Ovary (tissue), 9 donors: ENCODE data around the gene GPR85. TPM values are rescaled to one million over a fixed set of nuclear protein-coding genes. Genes with fewer than 3 reads are reported as not detected.

Experiments used
- DNase-seq, 5 donors: peaks; one replicate each; pipeline ENCODE4 v3.0.0-alpha.2; 2019 to 2020
- H3K27ac ChIP-seq, 2 donors: fragments of 200-600 bp; one replicate each; pipeline versions ENCODE4 v1.5.1 to v1.8.0; 2019 to 2022
- H3K27me3 ChIP-seq: fragments of 200-600 bp; one replicate; pipeline ENCODE4 v1.8.0; 2022
- H3K36me3 ChIP-seq: fragments of 200-600 bp; sonication (generic); one replicate; pipeline ENCODE4 v1.5.1; 2019
- H3K4me1 ChIP-seq: one replicate; pipeline ENCODE4 v1.8.1; 2013; ENCODE audit warnings: mild to moderate bottlenecking, moderate library complexity; ENCODE audit not compliant: insufficient read depth
- H3K4me3 ChIP-seq: fragments of 200-600 bp; sonication (generic); one replicate; pipeline ENCODE4 v1.5.1; 2017
- H3K9me3 ChIP-seq, 2 donors: fragments of 200-600 bp in 1 of 2; sonication (generic) in 1 of 2; one replicate each; pipeline versions ENCODE4 v1.5.1 to v1.8.1; 2013 to 2019; ENCODE audit warnings: mild to moderate bottlenecking in 1 of 2, moderate library complexity in 1 of 2
- CTCF ChIP-seq, 3 donors: fragments of 450-650 bp in 2 of 3; fragments of 200-600 bp in 1 of 3; IDR thresholded peaks; one replicate each; pipeline versions ENCODE4 v1.5.1 to v1.8.0; 2016 to 2022; ENCODE audit warnings: antibody characterized with exemption in 3 of 3, mild to moderate bottlenecking in 1 of 3
- EP300 ChIP-seq: sonication (generic); formaldehyde crosslinking; IDR thresholded peaks from one replicate; pipeline ENCODE4 v1.6.1; 2017; ENCODE audit warnings: antibody characterized with exemption
- POLR2A ChIP-seq: fragments of 450-650 bp; IDR thresholded peaks from one replicate; pipeline ENCODE4 v1.6.1; 2017; ENCODE audit warnings: antibody characterized with exemption, mild to moderate bottlenecking, moderate library complexity
- WGBS, 3 donors: extraction: QIAGEN DNeasy Blood & Tissue Kit in 1 of 3; methylation state at CpG; one replicate each; pipeline versions ENCODE4 v1.1.5 to v1.1.7; 2013 to 2017; 5-methylcytosine and 5-hydroxymethylcytosine counted together
- intact Hi-C, 4 donors: fragments of 100-400 bp; cut with DNase I; formaldehyde crosslinking; loops; one replicate each; pipeline versions ENCODE4 v1.11.0 to v1.15.1; 2022 to 2023
- polyA plus RNA-seq, 2 donors: library from polyadenylated mRNA; stranded (reverse); fragments of 200-250 nt in 1 of 2; fragments of 350-450 nt in 1 of 2; fragmentation: Illumina TruSeq in 1 of 2; extraction: RNeasy Lipid Tissue Mini Kit (QIAGEN cat#74804) in 1 of 2; gene quantifications; one replicate each; pipeline ENCODE4 v1.2.3, GENCODE V29; 2013 to 2014
- total RNA-seq, 7 donors: library from RNA; depleted of rRNA in 2 of 7; stranded (reverse); fragments of >200 nt in 2 of 7; fragmentation: NEBNext Ultra II Directional in 3 of 7; extraction: Animal tissue kit (Norgen Biotek cat#: 25700) in 3 of 7; gene quantifications; one replicate each; pipeline versions ENCODE4 v1.1.0 to v1.2.4, GENCODE V29; 2016 to 2023
- donor health status: DM: no; HTN: no; CAD: no; lungs with moderate emphysema.
- donor health status: DM: no; HTN: no; CAD: no.
- donor health status: Bipolar disorder and iron deficiency.
- donor health status: DM: yes; HTN: yes; CAD: no.
- donor health status: DM: no; HTN: no; CAD: no.
- donor health status: DM: yes; HTN: yes; CAD: no.

Gene GPR85
- total and polyA plus RNA-seq, 9 donors: 0.08 to 1.1 (median 0.38) TPM; not detected in 1

DNA sequence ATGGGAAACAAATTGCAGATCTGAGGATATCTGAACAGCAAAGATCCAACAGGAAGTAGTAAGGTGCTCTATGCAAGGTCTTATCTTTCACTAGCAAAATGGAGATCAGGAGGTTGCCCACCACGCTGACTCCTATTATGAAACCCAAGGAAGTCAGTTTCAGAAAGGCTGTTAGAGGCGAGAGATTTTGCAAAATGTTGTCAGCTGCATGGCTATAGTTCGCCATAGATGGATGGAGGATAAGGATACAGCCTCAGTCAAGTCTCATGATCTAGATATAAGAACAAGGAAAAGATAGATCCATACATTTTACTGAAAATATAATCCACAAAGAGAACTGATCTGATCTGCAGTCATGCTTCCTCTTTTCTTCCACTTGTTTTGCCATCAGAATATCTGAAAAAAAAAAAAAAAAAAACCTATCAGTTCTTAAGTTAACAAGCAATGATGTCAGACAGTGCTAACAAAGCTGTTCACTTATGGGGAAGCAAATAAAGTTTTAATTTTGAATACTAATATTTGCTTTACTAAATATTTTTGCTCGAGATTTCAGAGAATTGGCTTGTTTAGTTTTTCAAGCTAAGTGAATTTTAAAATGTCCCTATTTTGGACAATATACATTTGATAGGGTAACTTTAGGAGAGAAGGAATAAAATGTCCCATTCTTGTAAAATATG lies 2.0 kb downstream of the GPR85 start:
- H3K27me3 ChIP-seq: no peaks in the 10 kb centered on the region
- intact Hi-C loops: no loop called here
- peaks cover 2% of the 10 kb centered on the region for H3K4me1 ChIP-seq
- H3K4me3 ChIP-seq: no peak overlapping the region
- 82 to 88% (median 87%) methylated on average over 4 of the region's 4 CpGs for WGBS, 3 donors
- H3K9me3 ChIP-seq: no peaks in the 10 kb centered on the region
- H3K36me3 ChIP-seq: no peaks in the 10 kb centered on the region
- no peak for DNase-seq
- no peak for TF ChIP-seq CTCF (IDR thresholded peaks at IDR 0.05)
- no peak for TF ChIP-seq EP300
- TF ChIP-seq POLR2A: no peak
- no peak overlapping the region for H3K27ac ChIP-seq

DNA sequence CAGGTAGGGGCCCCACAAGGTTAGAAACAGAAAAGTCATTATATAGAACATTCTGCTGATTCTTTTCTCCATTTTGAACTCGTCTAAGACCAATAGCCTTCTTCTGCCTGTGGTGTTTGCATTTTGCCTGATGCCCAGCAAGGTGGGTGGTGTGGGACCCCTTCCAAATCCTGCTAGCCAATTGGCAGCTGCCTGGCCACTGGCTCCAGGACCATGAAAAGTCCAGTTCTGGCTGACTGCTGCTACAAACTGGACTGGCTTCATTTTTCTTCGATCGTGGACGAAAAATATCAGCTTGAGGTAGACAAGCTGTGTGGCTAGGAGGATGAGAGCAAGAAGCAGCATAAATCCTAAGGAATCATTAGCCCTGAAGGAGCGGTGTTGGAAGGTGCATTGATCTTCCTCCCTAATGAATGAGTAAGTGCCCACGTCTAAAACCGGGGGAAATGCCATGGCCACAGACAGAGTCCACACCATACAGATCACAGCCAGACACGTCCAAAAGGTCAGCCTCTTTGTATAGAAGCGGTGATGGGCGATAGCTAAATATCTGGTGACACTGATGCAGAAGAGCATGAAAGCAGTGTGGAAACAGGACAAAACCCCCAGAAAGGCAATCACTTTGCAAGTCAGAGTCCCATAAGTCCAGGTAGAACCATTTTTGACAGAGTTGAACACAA lies 2.7 kb downstream of the GPR85 start:
- Histone ChIP-seq H3K27ac (no peak overlapping the region), H3K36me3 (no peaks in the 10 kb centered on the region), H3K4me1 (peaks cover 2% of the 10 kb centered on the region), H3K4me3 (no peak overlapping the region), H3K9me3 (no peaks in the 10 kb centered on the region), H3K27me3 (no peaks in the 10 kb centered on the region)
- DNase-seq: no peak
- WGBS, 3 donors: 79 to 84% (median 83%) methylated on average over 10 of the region's 10 CpGs
- intact Hi-C loops: no loop called here
- TF ChIP-seq EP300 (no peak), POLR2A (no peak), CTCF (IDR thresholded peaks at IDR 0.05) (no peak)

DNA sequence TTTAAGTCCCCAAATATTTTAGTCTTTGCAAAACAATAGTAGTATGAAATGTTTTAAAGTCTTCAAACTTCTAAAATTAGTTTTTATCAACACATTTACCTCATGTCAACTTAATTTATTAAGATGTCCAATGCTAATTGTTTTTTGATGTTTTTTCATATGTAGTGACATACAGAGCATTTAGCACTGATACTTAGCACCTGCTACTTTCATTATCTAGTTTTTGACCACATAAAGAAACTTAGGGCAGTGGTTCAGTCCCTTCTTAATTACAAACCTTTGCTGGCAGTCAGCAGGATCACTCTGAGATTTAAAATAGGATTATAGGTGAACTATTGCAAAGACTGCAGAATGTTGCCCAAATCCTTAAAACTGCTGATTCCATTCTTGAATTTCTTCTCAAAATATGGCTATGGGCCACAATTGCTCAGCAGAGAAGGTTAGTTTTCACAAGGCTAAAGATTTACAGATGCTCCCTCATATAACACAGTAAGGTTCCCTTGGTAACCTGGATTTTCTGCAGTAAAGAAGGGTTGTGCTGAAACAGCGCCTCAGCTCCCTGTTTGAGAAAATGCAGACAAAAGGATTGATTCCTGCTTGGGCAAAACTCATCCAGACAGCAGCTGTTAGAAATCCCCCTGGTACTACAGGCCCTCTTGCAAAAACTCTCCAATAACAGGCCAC lies 3.4 kb downstream of the GPR85 start:
- DNase-seq: no peak
- no peaks in the 10 kb centered on the region for H3K36me3 ChIP-seq
- H3K4me3 ChIP-seq: no peak overlapping the region
- 60 to 75% (median 60%) methylated on average over 1 of the region's 1 CpG for WGBS, 3 donors
- H3K27me3 ChIP-seq: no peaks in the 10 kb centered on the region
- intact Hi-C loops: no loop called here
- H3K27ac ChIP-seq: no peak overlapping the region
- H3K9me3 ChIP-seq: no peaks in the 10 kb centered on the region
- no peak for TF ChIP-seq CTCF (IDR thresholded peaks at IDR 0.05)
- TF ChIP-seq EP300: no peak
- no peak for TF ChIP-seq POLR2A
- H3K4me1 ChIP-seq: peaks cover 2% of the 10 kb centered on the region

- intact Hi-C loops: no loop called here
- no peak for TF ChIP-seq EP300
- TF ChIP-seq CTCF (IDR thresholded peaks at IDR 0.05): no peak
- no peak for TF ChIP-seq POLR2A
- Histone ChIP-seq H3K4me3 (no peak overlapping the region), H3K36me3 (no peaks in the 10 kb centered on the region), H3K9me3 (no peaks in the 10 kb centered on the region), H3K27ac (no peak overlapping the region), H3K27me3 (no peaks in the 10 kb centered on the region), H3K4me1 (no peaks in the 10 kb centered on the region)
- DNase-seq: no peak
- WGBS, 3 donors: 61 to 81% (median 69%) methylated on average over 2 of the region's 2 CpGs
These were observed 8.3 kb downstream of the GPR85 start for GRCh38 chr7:113078331-113078730.
